GM23338 (cell line): ENCODE measurements around the gene EML4. TPM values are rescaled to one million over a fixed set of nuclear protein-coding genes. Genes with fewer than 3 reads are reported as not detected.

Source experiments
- ATAC-seq: fragments of 200-7000 bp; cut with Tn5 transposase; 3 replicates; pipeline ENCODE4 v1.9.1; 2020
- DNase-seq: peaks from one replicate; pipeline ENCODE4 v3.0.0-alpha.2; 2015; ENCODE audit warnings: low spot score
- H2AFZ ChIP-seq: fragments of 200-600 bp; sonication (generic); 2 replicates; pipeline ENCODE4 v1.8.0; 2016; ENCODE audit warnings: antibody characterized with exemption, mild to moderate bottlenecking, moderate library complexity
- H3F3A ChIP-seq: fragments of 200-600 bp; sonication (generic); replicated peaks from 2 replicates; pipeline ENCODE4 v1.8.0; 2017; ENCODE audit warnings: antibody characterized with exemption, mixed run types, low read depth
- H3K27ac ChIP-seq: fragments of 200-600 bp; sonication (generic); 2 replicates; pipeline ENCODE4 v1.6.1; 2016; ENCODE audit warnings: low read depth
- H3K27me3 ChIP-seq: fragments of 200-600 bp; sonication (generic); 2 replicates; pipeline ENCODE4 v1.8.0; 2016; ENCODE audit warnings: mild to moderate bottlenecking, mixed run types, moderate library complexity; ENCODE audit not compliant: insufficient read depth
- H3K36me3 ChIP-seq: fragments of 200-600 bp; sonication (generic); 2 replicates; pipeline ENCODE4 v1.8.0; 2016; ENCODE audit warnings: mild to moderate bottlenecking; ENCODE audit not compliant: insufficient read depth
- H3K4me1 ChIP-seq: fragments of 200-600 bp; sonication (generic); 2 replicates; pipeline ENCODE4 v1.8.0; 2016; ENCODE audit warnings: mild to moderate bottlenecking, moderate library complexity; ENCODE audit not compliant: insufficient read depth
- H3K4me2 ChIP-seq: fragments of 200-600 bp; sonication (generic); 2 replicates; pipeline ENCODE4 v1.7.1; 2017; ENCODE audit warnings: mixed run types
- H3K4me3 ChIP-seq: fragments of 200-600 bp; sonication (generic); 2 replicates; pipeline ENCODE4 v1.6.1; 2016; ENCODE audit warnings: mixed run types
- H3K79me2 ChIP-seq: fragments of 200-600 bp; sonication (generic); replicated peaks from 2 replicates; pipeline ENCODE4 v1.8.0; 2017; ENCODE audit warnings: mild to moderate bottlenecking; ENCODE audit not compliant: insufficient read depth
- H3K9me2 ChIP-seq: fragments of 200-600 bp; sonication (generic); 2 replicates; pipeline ENCODE4 v1.8.0; 2017; ENCODE audit not compliant: insufficient read depth
- H4K20me1 ChIP-seq: fragments of 200-600 bp; sonication (generic); replicated peaks from 2 replicates; pipeline ENCODE4 v1.8.0; 2017; ENCODE audit warnings: mild to moderate bottlenecking; ENCODE audit not compliant: insufficient read depth
- H3K27ac Mint-ChIP-seq: 2 replicates; pipeline ENCODE4 v1.8.0; 2020; ENCODE audit warnings: inconsistent platforms, mild to moderate bottlenecking, moderate library complexity, mixed read lengths
- H3K27me3 Mint-ChIP-seq: 3 replicates; pipeline ENCODE4 v1.8.0; 2022; ENCODE audit warnings: low read depth, mild to moderate bottlenecking, moderate library complexity, mixed read lengths, inconsistent platforms; ENCODE audit not compliant: insufficient read depth, poor library complexity
- H3K36me3 Mint-ChIP-seq: 3 replicates; pipeline ENCODE4 v1.8.0; 2021; ENCODE audit warnings: low read depth, mild to moderate bottlenecking, inconsistent platforms, moderate library complexity, mixed read lengths
- H3K4me1 Mint-ChIP-seq: 3 replicates; pipeline ENCODE4 v1.8.0; 2020; ENCODE audit warnings: mild to moderate bottlenecking, inconsistent platforms, mixed read lengths
- H3K4me3 Mint-ChIP-seq: 3 replicates; pipeline ENCODE4 v1.8.0; 2021; ENCODE audit warnings: moderate library complexity, mild to moderate bottlenecking, inconsistent platforms, mixed read lengths
- H3K9me3 Mint-ChIP-seq: 3 replicates; pipeline ENCODE4 v1.8.0; 2020; ENCODE audit warnings: moderate library complexity, mild to moderate bottlenecking, inconsistent platforms, mixed read lengths
- CREB1 ChIP-seq: fragments of 250-450 bp; sonication (Bioruptor Pico); IDR thresholded peaks from 2 replicates; pipeline ENCODE4 v1.5.0; 2020; ENCODE audit warnings: low read depth, mild to moderate bottlenecking, moderate library complexity
- ETS1 ChIP-seq: IDR thresholded peaks from 2 replicates; pipeline ENCODE4 v1.6.1; 2016; ENCODE audit warnings: antibody characterized with exemption
- EZH2 ChIP-seq: fragments of 200-600 bp; sonication (generic); IDR thresholded peaks from one replicate; pipeline ENCODE4 v1.8.0; 2017; ENCODE audit warnings: antibody characterized with exemption, mild to moderate bottlenecking, low read depth; ENCODE audit not compliant: unreplicated experiment
- EZH2phosphoT487 ChIP-seq: fragments of 200-600 bp; sonication (generic); IDR thresholded peaks from one replicate; pipeline ENCODE4 v1.8.1; 2018; ENCODE audit warnings: antibody characterized with exemption; ENCODE audit not compliant: unreplicated experiment
- JUNB ChIP-seq: IDR thresholded peaks from one replicate; pipeline ENCODE4 v1.6.1; 2016; ENCODE audit warnings: antibody characterized with exemption; ENCODE audit not compliant: unreplicated experiment
- NANOG ChIP-seq: IDR thresholded peaks from 2 replicates; pipeline ENCODE4 v1.6.1; 2016; ENCODE audit warnings: antibody characterized with exemption, borderline replicate concordance
- POLR2AphosphoS5 ChIP-seq: IDR thresholded peaks from 2 replicates; pipeline ENCODE4 v1.6.1; 2016; ENCODE audit warnings: antibody characterized with exemption, low read depth
- REST ChIP-seq: IDR thresholded peaks from one replicate; pipeline ENCODE4 v1.6.1; 2018; ENCODE audit warnings: antibody characterized with exemption; ENCODE audit not compliant: unreplicated experiment
- ZNF114 ChIP-seq: fragments of 250-450 bp; sonication (Bioruptor Pico); IDR thresholded peaks from 2 replicates; pipeline ENCODE4 v1.5.0; 2020; ENCODE audit warnings: mild to moderate bottlenecking, moderate library complexity
- ZNF331 ChIP-seq: fragments of 250-450 bp; sonication (Bioruptor Pico); IDR thresholded peaks from 2 replicates; pipeline ENCODE4 v1.5.0; 2020; ENCODE audit warnings: low read depth, mild to moderate bottlenecking, moderate library complexity
- polyA plus RNA-seq: library from polyadenylated mRNA; unstranded; fragments of >200 nt; fragmentation: Nextera tagmentation; extraction: Ambion mirVana; gene quantifications from 2 replicates; pipeline ENCODE4 v1.2.1, GENCODE V29; 2016
- total RNA-seq: library from RNA; depleted of rRNA; stranded (reverse); fragments of >200 nt; shearing (Covaris generic); gene quantifications from 2 replicates; pipeline ENCODE4 v1.2.3, GENCODE V29; 2014
- TF ChIP-seq, protein P1 (sequence below): fragments of 250-450 bp; sonication (Bioruptor Pico); IDR thresholded peaks from 2 replicates; pipeline ENCODE4 v1.5.0; 2020; ENCODE audit warnings: mild to moderate bottlenecking, moderate library complexity

Gene EML4
- total and polyA plus RNA-seq, 2 experiments from 2014 or later: 65.3 to 115 TPM

GRCh38 chr2:42128721-42129486 is 40.2 kb upstream of the EML4 start:
- TF ChIP-seq CREB1 (CRISPR knock-in tag) (no peak), ZNF331 (no peak), ZNF114 (CRISPR knock-in tag) (no peak)
- Histone ChIP-seq H3K4me1 (peaks cover 37% of the 10 kb centered on the region), H3K27ac (no peak overlapping the region), H3K9me2 (no peaks in the 10 kb centered on the region), H3K79me2 (no peaks in the 10 kb centered on the region), H4K20me1 (no peaks in the 10 kb centered on the region), H2AFZ (peak overlapping the region; percentile 66), H3K36me3 (no peaks in the 10 kb centered on the region), H3K4me2 (no peak overlapping the region), H3F3A (no peaks in the 10 kb centered on the region; the same call in 1 of the 2 replicates), H3K27me3 (no peaks in the 10 kb centered on the region), H3K4me3 (no peak overlapping the region)
- Mint-ChIP-seq H3K4me1 (peaks cover 48% of the 10 kb centered on the region), H3K36me3 (no peaks in the 10 kb centered on the region), H3K27me3 (peaks cover 3% of the 10 kb centered on the region), H3K27ac (no peak overlapping the region), H3K4me3 (no peak overlapping the region), H3K9me3 (no peaks in the 10 kb centered on the region)
- DNase-seq (no peak), ATAC-seq (no peak)

GRCh38 chr2:42129487-42129852 is 39.7 kb upstream of the EML4 start:
- Histone ChIP-seq H3K27ac (no peak overlapping the region), H3K79me2 (no peaks in the 10 kb centered on the region), H3K9me2 (no peaks in the 10 kb centered on the region), H3K4me2 (no peak overlapping the region), H3K4me3 (no peak overlapping the region), H2AFZ (peak overlapping the region; percentile 66), H3K27me3 (no peaks in the 10 kb centered on the region), H3K4me1 (peaks cover 37% of the 10 kb centered on the region), H4K20me1 (no peaks in the 10 kb centered on the region), H3F3A (no peaks in the 10 kb centered on the region; the same call in 1 of the 2 replicates), H3K36me3 (no peaks in the 10 kb centered on the region)
- Mint-ChIP-seq H3K27me3 (peaks cover 3% of the 10 kb centered on the region), H3K9me3 (no peaks in the 10 kb centered on the region), H3K36me3 (no peaks in the 10 kb centered on the region), H3K4me1 (peaks cover 47% of the 10 kb centered on the region), H3K4me3 (no peak overlapping the region), H3K27ac (no peak overlapping the region)
- ATAC-seq: no peak
- DNase-seq: no peak
- TF ChIP-seq ZNF331 (no peak), REST (no peak), POLR2AphosphoS5 (no peak), ETS1 (no peak), EZH2phosphoT487 (no peak), EZH2 (no peak), ZNF114 (CRISPR knock-in tag) (no peak), JUNB (no peak), NANOG (no peak), CREB1 (CRISPR knock-in tag) (no peak)
- TF ChIP-seq, protein P1, sequence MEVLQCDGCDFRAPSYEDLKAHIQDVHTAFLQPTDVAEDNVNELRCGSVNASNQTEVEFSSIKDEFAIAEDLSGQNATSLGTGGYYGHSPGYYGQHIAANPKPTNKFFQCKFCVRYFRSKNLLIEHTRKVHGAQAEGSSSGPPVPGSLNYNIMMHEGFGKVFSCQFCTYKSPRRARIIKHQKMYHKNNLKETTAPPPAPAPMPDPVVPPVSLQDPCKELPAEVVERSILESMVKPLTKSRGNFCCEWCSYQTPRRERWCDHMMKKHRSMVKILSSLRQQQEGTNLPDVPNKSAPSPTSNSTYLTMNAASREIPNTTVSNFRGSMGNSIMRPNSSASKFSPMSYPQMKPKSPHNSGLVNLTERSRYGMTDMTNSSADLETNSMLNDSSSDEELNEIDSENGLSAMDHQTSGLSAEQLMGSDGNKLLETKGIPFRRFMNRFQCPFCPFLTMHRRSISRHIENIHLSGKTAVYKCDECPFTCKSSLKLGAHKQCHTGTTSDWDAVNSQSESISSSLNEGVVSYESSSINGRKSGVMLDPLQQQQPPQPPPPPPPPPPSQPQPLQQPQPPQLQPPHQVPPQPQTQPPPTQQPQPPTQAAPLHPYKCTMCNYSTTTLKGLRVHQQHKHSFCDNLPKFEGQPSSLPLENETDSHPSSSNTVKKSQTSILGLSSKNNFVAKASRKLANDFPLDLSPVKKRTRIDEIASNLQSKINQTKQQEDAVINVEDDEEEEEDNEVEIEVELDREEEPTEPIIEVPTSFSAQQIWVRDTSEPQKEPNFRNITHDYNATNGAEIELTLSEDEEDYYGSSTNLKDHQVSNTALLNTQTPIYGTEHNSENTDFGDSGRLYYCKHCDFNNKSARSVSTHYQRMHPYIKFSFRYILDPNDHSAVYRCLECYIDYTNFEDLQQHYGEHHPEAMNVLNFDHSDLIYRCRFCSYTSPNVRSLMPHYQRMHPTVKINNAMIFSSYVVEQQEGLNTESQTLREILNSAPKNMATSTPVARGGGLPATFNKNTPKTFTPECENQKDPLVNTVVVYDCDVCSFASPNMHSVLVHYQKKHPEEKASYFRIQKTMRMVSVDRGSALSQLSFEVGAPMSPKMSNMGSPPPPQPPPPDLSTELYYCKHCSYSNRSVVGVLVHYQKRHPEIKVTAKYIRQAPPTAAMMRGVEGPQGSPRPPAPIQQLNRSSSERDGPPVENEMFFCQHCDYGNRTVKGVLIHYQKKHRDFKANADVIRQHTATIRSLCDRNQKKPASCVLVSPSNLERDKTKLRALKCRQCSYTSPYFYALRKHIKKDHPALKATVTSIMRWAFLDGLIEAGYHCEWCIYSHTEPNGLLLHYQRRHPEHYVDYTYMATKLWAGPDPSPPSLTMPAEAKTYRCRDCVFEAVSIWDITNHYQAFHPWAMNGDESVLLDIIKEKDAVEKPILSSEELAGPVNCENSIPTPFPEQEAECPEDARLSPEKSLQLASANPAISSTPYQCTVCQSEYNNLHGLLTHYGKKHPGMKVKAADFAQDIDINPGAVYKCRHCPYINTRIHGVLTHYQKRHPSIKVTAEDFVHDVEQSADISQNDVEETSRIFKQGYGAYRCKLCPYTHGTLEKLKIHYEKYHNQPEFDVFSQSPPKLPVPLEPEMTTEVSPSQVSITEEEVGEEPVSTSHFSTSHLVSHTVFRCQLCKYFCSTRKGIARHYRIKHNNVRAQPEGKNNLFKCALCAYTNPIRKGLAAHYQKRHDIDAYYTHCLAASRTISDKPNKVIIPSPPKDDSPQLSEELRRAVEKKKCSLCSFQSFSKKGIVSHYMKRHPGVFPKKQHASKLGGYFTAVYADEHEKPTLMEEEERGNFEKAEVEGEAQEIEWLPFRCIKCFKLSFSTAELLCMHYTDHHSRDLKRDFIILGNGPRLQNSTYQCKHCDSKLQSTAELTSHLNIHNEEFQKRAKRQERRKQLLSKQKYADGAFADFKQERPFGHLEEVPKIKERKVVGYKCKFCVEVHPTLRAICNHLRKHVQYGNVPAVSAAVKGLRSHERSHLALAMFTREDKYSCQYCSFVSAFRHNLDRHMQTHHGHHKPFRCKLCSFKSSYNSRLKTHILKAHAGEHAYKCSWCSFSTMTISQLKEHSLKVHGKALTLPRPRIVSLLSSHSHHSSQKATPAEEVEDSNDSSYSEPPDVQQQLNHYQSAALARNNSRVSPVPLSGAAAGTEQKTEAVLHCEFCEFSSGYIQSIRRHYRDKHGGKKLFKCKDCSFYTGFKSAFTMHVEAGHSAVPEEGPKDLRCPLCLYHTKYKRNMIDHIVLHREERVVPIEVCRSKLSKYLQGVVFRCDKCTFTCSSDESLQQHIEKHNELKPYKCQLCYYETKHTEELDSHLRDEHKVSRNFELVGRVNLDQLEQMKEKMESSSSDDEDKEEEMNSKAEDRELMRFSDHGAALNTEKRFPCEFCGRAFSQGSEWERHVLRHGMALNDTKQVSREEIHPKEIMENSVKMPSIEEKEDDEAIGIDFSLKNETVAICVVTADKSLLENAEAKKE (CRISPR knock-in tag): no peak
